GM19324 (cell line): Measurements from ENCODE around the gene SPECC1L.
"Not testable (repeated sequence)": the region's sequence is repeated elsewhere in the genome, so short reads cannot be mapped to it uniquely, and the experiment has no call there.

ENCODE experiments used
- ATAC-seq: cut with Tn5 transposase; IDR thresholded peaks from one replicate; pipeline ENCODE4 v1.9.1; 2021; ENCODE audit warnings: mild to moderate bottlenecking, moderate library complexity; ENCODE audit not compliant: unreplicated experiment, low FRiP score

The SPECC1L gene

DNA sequence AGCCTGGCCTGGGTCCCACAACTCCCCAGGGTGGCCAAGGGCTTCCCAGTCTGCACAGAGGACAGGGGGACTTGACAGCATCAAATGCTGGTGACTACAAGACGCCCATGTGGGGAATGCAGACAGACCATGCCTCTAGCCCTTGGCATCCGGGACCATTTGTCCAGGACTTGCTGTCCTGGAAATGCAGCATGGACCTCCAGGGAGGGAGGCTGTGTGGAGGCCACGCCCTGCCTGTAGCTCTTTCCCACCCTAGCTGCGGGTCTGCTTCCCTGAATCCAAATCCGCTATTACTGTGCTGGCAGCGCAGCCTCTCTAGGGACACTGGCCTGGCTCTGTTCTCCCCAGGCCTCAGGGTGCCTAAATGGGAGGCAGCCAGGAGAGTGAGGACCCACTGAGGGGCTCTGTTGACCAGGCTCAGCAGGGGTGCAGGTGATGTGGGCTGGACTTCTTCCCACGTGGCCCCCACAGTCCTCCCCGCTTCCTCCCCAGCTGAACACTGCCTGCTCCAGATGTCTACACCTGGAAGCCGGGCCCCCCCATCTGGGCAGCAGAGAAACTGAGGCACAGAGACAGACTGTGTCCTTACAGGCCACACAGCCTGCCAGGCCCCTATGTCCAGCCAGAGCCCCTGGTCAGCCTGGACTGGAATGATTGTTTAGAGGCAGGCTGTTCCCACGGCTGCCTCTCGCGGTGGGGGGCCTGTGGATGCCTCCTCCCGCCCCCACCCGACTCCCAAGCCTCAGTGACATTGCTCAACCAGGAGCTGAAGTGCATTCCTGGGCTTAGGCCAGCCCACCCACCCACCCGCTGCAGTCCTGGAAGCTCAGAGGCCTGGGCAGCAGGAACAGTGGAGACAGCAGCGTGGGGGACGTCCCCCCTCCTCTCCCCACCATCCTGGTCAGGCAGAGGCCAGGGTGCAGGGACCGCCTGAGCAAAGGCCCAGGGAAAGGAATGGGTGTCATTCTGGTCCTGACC, 24.8 kb upstream of the SPECC1L start:
- ATAC-seq: not testable (repeated sequence)

GRCh38 chr22:24247011-24247507, 23.6 kb upstream of the SPECC1L start:
- ATAC-seq: no peak

DNA sequence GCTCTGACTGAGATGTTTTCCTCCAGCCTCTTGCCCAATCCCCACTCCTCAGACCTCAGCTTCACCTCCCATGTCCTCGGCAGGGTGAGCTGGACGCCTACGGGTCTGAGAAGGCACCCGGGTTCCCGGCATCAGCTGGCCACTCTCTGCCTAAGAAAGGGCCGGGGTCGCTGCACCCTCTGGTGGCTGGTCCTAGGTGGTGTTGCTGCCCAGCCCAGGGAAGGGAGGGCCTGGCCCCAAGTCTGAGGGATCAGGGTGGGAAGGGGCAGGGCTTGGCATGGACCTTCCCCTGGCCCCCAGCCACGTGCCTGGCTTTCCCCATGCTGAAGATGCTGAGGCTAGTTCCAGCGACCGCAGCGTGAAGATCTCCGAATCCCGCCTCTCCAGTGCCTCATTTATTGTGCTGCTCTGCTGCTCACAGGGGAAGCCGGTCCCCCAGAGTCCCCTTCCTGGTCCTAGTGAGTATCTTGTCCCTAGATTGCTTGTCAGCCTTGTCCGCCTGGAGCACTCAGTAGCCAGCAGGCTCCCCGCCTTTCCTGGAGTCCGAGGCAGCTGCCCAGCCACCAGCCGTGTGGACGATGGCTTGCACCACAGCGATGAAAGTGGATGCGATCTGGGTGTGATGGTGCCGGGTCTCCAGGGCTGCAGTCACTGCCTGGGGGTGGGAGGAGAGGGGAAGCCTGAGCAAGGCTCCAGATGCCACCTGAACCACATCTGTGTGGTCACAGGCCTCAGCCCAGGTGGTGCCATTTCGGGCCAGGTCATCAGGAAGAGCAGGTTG, 22.9 kb upstream of the SPECC1L start:
- ATAC-seq: no peak

GRCh38 chr22:24248611-24249010, 22.0 kb upstream of the SPECC1L start:
- not testable (repeated sequence) for ATAC-seq

GRCh38 chr22:24249413-24249812, 21.2 kb upstream of the SPECC1L start:
- not testable (repeated sequence) for ATAC-seq

DNA sequence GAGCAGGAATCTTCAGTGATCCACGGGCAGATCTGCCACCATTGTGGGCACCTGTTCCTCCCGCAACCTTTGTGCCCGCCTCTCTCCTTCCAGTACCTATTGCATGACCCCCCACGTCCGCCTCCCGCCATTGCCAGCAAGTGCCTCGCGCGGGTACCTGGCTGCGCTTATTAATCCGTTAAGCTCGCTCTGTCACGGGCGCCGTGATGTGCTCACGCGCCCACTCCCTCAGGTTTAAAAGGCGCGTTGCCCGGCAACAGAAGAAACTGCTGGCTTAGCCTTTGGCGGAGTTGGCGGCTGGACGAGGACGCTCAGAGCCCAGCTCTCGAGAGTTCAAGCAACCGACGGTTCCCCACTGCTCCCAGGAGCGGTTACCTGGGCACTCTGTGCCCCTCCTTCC, 19.3 kb upstream of the SPECC1L start:
- ATAC-seq: not testable (repeated sequence)

DNA sequence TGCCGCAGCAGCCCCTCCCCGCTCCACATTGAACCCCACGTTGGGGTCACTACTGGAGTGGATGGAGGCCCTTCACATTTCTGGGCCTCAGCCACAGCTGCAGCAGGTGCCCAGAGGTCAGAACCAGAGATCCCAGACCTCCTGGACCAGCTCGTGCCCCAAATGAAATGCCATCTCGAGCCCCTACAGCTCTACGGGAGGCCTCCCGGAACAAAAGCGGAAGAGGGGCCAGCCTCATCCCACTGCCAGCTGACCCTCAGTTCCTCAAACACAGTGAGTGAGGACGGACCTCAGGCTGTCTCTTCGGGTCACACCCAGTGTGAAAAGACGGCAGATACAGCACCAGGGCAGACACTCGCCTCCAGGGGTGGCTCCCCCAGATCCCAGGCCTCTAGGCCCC, 17.5 kb upstream of the SPECC1L start:
- ATAC-seq: not testable (repeated sequence)

DNA sequence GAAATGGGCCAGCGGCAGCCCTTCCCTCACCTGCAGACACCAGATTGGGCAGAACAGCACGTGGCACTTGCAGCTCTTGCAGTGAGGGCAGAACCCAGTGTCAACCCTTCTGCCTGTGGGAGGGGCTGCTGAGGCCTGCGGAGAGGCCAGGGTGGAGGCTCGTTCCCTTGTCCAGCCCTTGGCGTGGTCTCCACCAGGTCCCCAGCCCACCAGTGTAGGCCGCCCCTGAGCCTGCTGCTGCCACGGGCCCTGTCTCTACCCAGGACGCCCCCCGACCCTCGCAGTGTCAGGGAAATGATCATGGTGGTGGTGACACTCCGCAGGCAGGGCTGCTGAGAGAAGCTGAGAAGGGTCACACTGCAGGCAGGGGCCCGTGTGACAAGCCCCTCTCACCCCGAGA, 14.5 kb upstream of the SPECC1L start:
- ATAC-seq: not testable (repeated sequence)

DNA sequence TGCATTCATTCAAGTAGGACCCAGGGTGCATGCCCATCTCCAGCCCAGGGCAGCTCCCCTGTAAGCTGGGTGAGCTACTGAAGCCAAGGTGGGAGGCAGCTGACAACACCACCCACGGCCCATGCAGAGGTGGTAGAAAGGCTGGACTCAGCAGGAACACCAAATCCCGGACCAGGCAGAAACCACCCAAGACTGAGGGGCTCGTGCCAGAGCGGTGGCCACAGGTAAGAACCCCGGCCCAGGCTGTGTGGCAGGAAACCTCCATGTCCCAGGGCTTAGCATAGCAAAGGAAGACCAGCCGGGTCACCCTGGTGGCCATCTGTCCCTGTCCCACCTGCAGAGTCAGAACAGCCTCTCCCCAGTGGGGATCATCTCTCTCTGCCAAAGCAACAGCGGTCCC, 13.9 kb upstream of the SPECC1L start:
- not testable (repeated sequence) for ATAC-seq

DNA sequence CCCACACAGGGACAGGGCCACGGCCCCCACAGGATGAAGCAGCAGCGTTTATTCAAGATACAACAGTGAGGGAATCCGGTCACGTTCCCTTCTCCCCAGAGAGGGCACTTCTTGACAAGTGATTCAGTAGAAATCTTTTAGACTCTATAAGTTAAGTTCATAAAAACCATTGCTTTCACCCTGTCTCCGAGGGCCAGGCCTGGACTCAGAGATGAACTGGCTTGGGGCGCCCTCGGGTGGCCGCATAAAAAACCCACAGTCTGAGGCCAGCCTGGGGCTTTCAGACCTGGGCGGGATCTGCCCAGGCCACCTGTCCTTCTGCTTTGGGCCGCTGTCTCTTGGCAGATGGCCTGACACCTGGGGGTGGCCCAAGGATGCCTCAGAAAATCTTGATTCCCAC, 11.2 kb upstream of the SPECC1L start:
- ATAC-seq: not testable (repeated sequence)

DNA sequence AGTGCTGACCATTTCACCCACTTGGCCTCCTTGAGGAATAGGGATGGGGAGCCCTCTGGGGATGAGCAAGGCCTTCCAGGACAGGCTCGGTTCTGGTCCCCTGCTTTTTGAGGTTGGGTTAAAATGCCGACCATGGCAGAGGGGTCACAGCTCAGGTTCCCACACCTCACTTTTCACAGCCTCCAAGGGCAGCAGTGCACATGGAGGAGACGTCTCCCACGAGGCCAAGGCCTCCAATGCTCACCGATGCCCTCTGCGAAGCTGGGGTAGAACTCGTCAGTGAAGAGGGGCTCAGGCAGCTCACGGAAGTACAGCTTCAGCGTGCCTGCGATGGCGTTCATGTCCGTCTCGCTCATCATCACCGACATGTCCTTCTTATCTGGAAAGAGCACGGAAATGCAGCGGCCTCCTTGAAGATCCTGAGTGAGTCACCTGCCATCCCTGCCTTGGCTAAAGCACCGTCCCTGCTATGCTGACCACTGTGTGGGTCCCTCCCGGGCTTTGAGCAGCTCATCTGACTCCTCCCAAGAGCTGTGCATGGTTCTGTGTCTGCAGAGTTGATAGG, 8.4 kb upstream of the SPECC1L start:
- not testable (repeated sequence) for ATAC-seq

- ATAC-seq: not testable (repeated sequence)
These were observed 7.2 kb upstream of the SPECC1L start for GRCh38 chr22:24263479-24263878.

DNA sequence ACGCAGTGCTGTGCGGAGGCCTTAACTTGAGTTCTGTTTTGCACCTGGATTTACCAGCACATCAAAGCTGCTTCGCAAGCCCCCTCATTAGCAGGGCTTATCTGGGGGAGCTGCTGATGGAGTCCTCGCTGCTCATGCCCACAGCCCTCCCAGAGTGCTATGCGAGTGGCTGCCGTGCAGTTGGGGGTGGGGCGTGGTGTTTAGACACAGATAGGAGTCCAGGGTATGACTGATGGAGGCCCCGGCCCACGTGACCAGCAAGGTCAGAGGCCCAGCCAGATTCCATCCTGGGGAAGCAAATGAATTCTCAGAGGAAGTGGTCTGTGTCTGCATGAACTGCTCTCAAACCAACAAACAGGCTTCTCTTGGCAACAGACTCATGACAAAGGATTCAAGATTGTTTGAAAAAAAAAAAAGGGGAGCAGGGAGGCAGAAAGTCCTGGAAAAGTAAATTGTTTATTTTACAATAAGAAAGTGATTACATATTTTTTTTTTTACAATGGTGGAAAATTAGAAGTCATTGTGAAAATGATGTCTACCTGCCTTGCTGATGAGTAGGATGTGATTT, 6.2 kb upstream of the SPECC1L start:
- ATAC-seq: not testable (repeated sequence)

DNA sequence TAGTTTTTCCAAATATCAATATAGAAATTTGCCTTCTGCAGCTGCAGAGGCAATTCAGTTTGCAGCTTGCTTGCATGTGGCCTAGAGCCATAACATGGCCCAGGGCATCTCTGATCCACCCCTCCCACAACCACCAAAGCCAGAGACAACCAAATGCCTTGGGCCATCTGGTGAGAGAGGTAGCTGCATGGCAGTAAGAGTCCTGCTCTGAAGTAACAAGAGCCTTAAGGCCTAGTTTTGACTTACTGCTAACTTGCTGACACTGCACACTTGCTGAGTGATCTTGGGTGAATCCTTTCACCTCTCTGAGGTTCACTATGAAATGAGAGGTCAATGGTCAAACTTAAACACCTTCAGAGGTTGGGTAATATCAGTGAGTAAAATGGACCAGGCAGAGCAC, 4.9 kb upstream of the SPECC1L start:
- no peak for ATAC-seq

- not testable (repeated sequence) for ATAC-seq
These were observed 4.1 kb upstream of the SPECC1L start for GRCh38 chr22:24266495-24266894.

- no peak for ATAC-seq
These were observed 789 bp downstream of the SPECC1L start for GRCh38 chr22:24271386-24271854.

DNA sequence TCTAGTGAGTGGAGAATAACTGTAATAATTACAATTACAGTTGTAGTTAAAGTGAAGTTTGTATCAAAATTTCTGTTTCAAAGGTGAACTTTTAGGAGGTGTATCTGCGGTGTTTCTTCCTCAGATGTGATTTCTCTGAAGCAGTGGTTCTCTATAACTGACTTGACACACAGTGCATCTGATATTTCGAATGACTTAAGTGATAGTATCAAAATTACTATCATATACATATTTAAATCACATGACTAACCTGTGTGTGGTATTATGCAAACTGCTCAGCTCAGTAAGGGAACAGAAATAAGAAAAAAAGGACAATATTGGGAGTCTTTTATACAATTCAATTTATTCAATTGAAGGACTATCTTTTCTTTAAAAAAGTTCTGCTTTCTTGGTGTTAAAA, 2.4 kb downstream of the SPECC1L start:
- ATAC-seq: not testable (repeated sequence)

GRCh38 chr22:24273906-24274305, 3.3 kb downstream of the SPECC1L start:
- not testable (repeated sequence) for ATAC-seq

- ATAC-seq: not testable (repeated sequence)
These were observed 4.2 kb downstream of the SPECC1L start for GRCh38 chr22:24274696-24275405.

DNA sequence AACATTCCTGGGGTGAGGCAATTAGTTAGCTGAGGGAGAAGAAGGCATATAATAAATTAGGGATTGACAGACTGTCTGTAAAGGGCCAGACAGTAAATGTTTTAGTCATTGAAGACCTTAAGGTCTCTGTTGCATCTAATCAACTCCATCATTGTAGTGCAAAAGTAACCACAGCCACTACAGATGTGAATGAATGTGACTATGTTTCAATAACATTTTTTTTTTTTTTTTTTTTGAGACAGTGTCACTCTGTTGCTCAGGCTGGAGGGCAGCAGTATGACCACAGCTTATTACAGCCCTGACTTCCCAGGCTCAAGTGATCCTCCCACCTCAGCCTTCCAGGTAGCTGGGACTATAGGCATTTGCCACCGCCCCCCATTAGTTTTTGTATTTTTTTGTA, 9.7 kb downstream of the SPECC1L start:
- ATAC-seq: not testable (repeated sequence)
